Stimulated activated CD8-positive, alpha-beta memory T cell treated with anti-CD3 and anti-CD28 coated beads, Interleukin-15, amount 100 ng/mL, for 48 hours (primary cell): ENCODE data around the gene CMC2.

Experiments
- DNase-seq, 2 donors: peaks; one replicate each; pipeline ENCODE4 v3.0.0-alpha.2; 2020; ENCODE audit warnings: low read depth in 2 of 2

Gene CMC2

GRCh38 chr16:81006813-81007695, at the start of gene CMC2, which contains the start of gene CENPN:
Gene CMC2 (minus strand): TSS chr16:81006885. CDS start chr16:80997394, 9,491 bp downstream.
Gene CENPN (plus strand): TSS chr16:81007214. CDS start chr16:81011940, 4,726 bp downstream.
- peak; percentile 93 to 94 for DNase-seq

GRCh38 chr16:81053761-81054160, 47.1 kb upstream of the CMC2 start:
- no peak for DNase-seq

DNA sequence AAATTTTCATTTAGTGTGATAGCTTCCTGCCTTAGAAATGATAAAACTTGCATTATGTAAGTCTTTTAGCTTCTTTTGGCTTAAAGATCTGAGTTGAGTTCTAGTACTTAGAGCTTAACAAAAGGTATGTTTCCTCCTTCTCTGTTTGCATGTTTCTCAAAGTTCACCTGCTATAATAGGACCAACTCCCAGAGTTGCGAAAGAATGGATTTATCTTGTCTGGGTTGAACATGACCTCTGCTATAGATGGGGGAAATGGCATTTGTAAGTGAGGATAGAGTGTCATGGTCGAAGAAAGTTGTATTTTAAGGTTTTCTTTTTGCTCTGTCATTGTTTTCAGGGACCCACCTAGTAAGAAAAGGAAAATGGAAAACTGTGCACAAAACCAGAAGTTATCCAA, 36.1 kb upstream of the CMC2 start:
- DNase-seq: no peak

DNA sequence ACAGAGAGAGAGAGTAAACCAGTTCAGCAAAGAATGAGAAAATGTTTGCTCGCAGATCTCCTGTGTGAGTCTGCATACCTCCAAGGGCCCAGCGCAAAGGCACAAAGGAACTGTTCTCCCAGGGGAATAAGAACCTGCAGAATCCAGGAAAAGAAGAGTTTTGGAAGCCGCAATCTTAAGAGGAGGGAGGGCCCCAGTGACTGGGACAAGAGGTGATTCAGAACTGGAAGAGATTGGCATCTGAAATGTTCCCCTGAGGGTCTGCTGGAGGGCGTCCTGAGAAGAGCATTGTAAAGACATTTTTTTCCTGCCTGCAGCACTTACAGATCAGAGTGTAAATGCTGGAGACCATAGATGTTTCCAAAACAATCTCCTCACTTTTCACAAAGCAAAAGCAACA, 35.0 kb upstream of the CMC2 start:
- no peak for DNase-seq

DNA sequence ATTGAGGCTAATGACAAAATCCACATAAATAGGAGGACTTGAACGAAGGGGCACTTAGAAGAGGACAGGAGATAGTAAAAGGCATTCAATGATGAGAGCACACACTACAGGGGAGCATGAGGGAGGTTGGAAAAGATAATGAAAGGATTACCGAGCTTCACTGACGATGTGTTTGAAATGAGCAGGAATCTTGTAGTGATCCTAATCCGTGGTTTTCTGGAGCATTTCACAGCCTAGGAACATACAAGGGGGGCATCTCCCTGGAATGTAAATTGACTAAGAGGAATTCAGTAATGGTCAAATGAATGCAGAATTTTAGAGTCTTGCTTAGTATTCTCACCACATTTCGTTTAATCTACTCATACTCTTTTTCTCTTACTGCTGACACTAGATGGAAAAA, 34.2 kb upstream of the CMC2 start:
- no peak for DNase-seq

DNA sequence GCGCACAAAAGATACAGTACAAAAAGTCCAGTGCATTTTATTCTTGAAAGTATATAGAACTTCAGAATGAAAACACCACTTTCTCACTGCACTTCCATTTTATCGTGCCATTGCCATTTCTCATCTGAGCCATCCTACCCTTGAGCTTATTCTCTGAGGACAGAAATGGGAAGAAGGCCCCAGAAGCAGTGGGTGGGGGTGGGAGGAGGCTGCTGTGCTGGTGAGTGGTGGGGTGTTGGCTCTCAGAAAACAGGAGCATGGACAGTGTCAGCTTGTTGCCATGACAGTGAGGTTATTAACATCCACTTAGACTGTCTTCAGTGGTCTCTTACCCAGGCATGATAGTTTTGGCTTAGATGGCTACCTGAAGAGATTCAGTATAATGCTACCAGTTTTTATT, 33.4 kb upstream of the CMC2 start:
- DNase-seq: no peak

DNA sequence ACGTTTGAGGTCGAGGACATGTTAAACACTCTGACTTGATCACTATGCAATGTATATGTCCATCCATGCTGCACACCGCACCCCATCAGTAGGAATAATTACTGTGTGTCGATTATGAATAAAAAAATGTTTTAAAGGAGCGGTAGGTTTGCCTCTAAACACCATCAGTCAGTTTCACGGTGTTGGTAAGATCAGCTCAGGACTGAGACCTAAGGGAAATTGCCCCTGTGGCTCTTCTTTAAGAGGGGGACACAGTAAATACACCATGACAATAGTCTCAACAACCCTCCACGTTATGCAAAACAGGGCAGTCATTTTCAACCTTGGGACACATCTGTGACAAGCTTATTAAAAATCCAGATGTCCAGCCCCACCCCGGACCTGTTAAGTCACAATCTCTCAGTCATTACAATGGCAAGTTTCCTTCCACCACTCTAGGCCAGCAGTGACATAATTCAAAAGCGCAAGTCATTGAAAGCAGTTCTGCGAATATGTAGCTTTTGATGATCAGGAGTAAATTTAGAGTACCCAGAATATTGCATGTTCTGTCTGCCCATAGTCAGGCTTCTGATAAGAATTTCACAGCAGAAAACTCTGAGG, 30.2 kb upstream of the CMC2 start:
- DNase-seq: no peak

- DNase-seq: peak; percentile 12 to 19
Measured at GRCh38 chr16:81035975-81036750, 29.5 kb upstream of the CMC2 start.

- peak; percentile 77 to 80 for DNase-seq
Measured at GRCh38 chr16:81035398-81035974, 28.8 kb upstream of the CMC2 start, which contains the start of gene ATMIN. Gene ATMIN (plus strand): TSS chr16:81035842. CDS start chr16:81035871, 29 bp downstream.

GRCh38 chr16:81029930-81030604, 23.4 kb upstream of the CMC2 start:
- DNase-seq: peak in 1 of 2 donors; percentile 15

- no peak for DNase-seq
Measured at GRCh38 chr16:81026429-81026828, 19.7 kb upstream of the CMC2 start.

- no peak for DNase-seq
Measured at GRCh38 chr16:81018496-81018895, 11.8 kb upstream of the CMC2 start.

- no peak for DNase-seq
Measured at GRCh38 chr16:81014672-81015071, 8.0 kb upstream of the CMC2 start.

DNA sequence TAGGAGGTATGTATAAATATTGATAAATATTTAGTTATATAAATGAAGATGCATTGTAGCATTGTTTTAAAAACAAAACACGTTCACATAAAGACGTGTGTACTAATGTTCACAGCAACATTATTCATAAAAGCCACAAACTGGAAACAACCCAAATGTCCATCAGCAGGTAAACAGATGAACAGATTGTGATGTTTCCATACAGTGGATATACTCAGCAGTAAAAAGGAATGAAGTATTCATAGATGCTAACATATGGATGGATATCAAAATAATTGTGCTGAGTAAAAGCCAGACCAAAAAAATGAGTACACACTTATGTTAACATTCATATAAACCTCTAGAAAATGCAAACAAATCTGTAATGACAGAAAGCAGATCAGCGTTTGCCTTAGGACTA, 6.3 kb upstream of the CMC2 start:
- DNase-seq: no peak

DNA sequence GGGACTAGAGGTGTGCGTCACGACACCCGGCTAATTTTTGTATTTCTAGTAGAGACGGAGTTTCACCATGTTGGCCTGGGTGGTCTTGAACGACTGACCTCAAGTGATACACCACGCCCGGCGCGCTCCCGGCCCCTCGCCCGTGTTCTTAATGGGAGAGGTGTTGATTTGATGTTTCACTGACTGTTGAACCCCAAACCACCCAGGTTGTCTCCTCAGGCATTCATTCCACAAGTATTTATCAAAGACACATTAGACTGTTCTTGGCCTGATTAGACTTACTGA, 1.8 kb upstream of the CMC2 start:
- no peak for DNase-seq

- peak; percentile 65 to 69 for DNase-seq
Measured at GRCh38 chr16:81006211-81006812, 373 bp downstream of the CMC2 start.

DNA sequence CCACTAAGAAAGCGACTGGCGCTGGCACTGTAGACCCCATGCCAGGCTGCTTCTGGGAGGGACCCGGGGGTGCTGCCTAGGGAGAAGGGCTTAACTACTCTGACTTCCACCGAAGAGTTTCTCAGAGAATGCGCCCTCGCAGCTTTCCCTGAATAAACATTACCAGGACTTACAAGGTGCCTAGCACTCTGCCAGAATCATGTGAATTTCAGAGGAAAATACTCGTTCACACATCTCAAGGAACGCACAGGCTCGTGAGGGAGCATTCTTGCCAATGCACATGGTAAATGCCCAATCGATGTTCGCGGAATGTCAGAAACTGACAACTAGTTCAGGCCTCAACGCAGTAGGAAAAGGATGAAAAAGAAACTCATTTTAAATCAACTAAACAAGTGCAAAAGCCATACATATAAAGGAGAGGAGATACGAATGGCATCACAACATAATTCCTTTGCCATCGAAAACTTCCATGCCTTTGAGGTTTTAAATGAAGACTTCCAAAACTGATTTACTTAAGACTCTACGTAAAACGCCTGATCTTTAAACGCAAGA, 999 bp downstream of the CMC2 start:
- DNase-seq: no peak

GRCh38 chr16:81004646-81005353, 1.9 kb downstream of the CMC2 start:
- no peak for DNase-seq

GRCh38 chr16:81003610-81004460, 2.9 kb downstream of the CMC2 start:
- DNase-seq: no peak
